NB4 (cell line): Measurements from ENCODE around the gene MAGEB1.
A peak's percentile ranks its signal among the peaks of the same experiment; 100 is the strongest.

Experiments used
- DNase-seq: peaks from one replicate; pipeline ENCODE4 v3.0.0; 2010; ENCODE audit warnings: low read depth
- H3K4me3 ChIP-seq: one replicate; pipeline ENCODE4 v1.5.1; 2011; ENCODE audit warnings: mild to moderate bottlenecking, low read depth, low read length, moderate library complexity
- MAX ChIP-seq: IDR thresholded peaks from 2 replicates; pipeline ENCODE4 v1.6.1; 2011; ENCODE audit warnings: low read depth, low read length
- MYC ChIP-seq: IDR thresholded peaks from 2 replicates; pipeline ENCODE4 v1.6.1; 2011; ENCODE audit warnings: low read depth, low read length
- POLR2A ChIP-seq: IDR thresholded peaks from 2 replicates; pipeline ENCODE4 v1.6.1; 2011; ENCODE audit warnings: mild to moderate bottlenecking; ENCODE audit not compliant: insufficient read length; ENCODE audit errors: extremely low read depth
- TF ChIP-seq, protein P1 (sequence below): IDR thresholded peaks from one replicate; pipeline ENCODE4 v1.5.1; 2012; ENCODE audit warnings: low read depth, low read length

The MAGEB1 gene

GRCh38 chrX:30280428-30280827, 33.5 kb downstream of the MAGEB1 start:
- DNase-seq = no peak
- TF ChIP-seq POLR2A = no peak
- TF ChIP-seq MYC = no peak
- TF ChIP-seq MAX = no peak
- TF ChIP-seq, protein P1, sequence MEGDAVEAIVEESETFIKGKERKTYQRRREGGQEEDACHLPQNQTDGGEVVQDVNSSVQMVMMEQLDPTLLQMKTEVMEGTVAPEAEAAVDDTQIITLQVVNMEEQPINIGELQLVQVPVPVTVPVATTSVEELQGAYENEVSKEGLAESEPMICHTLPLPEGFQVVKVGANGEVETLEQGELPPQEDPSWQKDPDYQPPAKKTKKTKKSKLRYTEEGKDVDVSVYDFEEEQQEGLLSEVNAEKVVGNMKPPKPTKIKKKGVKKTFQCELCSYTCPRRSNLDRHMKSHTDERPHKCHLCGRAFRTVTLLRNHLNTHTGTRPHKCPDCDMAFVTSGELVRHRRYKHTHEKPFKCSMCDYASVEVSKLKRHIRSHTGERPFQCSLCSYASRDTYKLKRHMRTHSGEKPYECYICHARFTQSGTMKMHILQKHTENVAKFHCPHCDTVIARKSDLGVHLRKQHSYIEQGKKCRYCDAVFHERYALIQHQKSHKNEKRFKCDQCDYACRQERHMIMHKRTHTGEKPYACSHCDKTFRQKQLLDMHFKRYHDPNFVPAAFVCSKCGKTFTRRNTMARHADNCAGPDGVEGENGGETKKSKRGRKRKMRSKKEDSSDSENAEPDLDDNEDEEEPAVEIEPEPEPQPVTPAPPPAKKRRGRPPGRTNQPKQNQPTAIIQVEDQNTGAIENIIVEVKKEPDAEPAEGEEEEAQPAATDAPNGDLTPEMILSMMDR = no peak
- H3K4me3 ChIP-seq = no peak overlapping the region

DNA sequence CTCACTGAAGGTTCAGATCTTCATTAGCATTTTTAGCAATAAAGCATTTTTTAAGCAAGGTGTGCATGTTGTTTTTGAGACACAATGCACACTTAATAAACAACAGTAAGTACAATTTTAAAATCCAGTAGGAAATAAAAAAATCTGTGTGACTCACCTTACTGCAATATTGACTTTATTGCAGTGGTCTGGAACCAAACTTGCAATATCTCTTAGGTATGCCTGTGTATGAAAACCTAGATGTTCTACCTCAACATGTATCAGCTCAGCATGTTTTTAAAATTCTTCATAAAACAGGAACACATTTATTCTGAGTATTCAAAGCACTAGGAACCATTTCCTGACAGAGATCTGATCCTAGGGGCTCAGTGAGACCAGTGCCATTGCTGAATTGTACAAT, 35.6 kb downstream of the MAGEB1 start:
- DNase-seq = no peak
- H3K4me3 ChIP-seq = no peak overlapping the region
- TF ChIP-seq MAX = no peak
- TF ChIP-seq POLR2A = no peak
- no peak for TF ChIP-seq MYC
- TF ChIP-seq, protein P1 = no peak

GRCh38 chrX:30283456-30284200, 36.7 kb downstream of the MAGEB1 start:
- TF ChIP-seq, protein P1 = no peak
- peak; percentile 69 for DNase-seq
- H3K4me3 ChIP-seq = no peak overlapping the region

- TF ChIP-seq, protein P1 = no peak
- TF ChIP-seq MYC (no peak), POLR2A (no peak), MAX (no peak)
- no peak for DNase-seq
- no peak overlapping the region for H3K4me3 ChIP-seq
Measured at GRCh38 chrX:30296408-30297254, 49.7 kb downstream of the MAGEB1 start.

GRCh38 chrX:30301208-30301607, 54.3 kb downstream of the MAGEB1 start:
- H3K4me3 ChIP-seq = no peak overlapping the region
- TF ChIP-seq MYC (no peak), MAX (no peak), POLR2A (no peak)
- TF ChIP-seq, protein P1 = no peak
- DNase-seq = no peak
